GM18499 (cell line): ENCODE data around the gene CDK6.
"Not testable (repeated sequence)": the region's sequence is repeated elsewhere in the genome, so short reads cannot be mapped to it uniquely, and the experiment has no call there.

Experiments used
- ATAC-seq: cut with Tn5 transposase; IDR thresholded peaks from one replicate; pipeline ENCODE4 v1.9.1; 2021; ENCODE audit warnings: moderate number of reproducible peaks; ENCODE audit not compliant: insufficient read depth, unreplicated experiment

Gene CDK6

GRCh38 chr7:92609921-92610518 is 226.4 kb downstream of the CDK6 start:
- no peak for ATAC-seq

GRCh38 chr7:92608380-92609322 is 227.7 kb downstream of the CDK6 start:
- ATAC-seq: no peak

DNA sequence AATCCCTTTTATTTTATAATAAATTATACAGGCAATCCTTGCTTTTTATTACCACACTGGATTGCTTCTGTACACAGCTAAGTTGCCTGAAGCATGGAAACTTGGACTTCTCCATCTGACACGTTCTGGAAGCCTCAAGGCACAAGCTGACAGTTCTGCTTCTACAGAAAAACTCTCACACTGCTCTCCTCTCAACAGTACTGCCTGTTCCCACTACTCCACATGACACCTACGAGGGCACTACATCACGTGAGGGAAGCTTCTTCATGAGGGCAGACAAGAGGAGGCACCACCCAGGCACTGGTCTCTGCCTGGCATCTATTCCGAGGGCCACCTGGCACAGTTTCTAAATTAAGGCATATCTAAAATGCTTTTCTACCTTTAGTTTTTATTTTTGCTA is 229.4 kb downstream of the CDK6 start:
- no peak for ATAC-seq

DNA sequence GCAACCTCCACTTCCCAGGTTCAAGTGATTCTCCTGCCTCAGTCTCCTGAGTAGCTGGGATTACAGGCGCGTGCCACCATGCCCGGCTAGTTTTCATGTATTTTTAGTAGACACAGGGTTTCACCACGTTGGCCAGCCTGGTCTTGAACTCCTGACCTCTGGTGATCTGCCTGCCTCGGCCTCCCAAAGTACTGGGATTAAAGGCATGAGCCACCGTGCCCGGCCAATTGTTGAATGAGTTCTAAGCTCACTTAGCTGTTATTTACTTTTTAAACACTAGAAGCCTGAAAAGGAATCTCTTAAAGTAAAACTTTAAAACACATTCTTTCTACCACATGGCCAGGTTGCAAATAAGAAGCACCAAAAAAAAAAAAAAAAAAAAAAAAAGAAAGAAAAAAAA is 231.9 kb downstream of the CDK6 start:
- ATAC-seq: not testable (repeated sequence)

GRCh38 chr7:92603089-92603445 is 233.3 kb downstream of the CDK6 start:
- ATAC-seq: no peak

GRCh38 chr7:92602352-92603088 is 233.9 kb downstream of the CDK6 start:
- no peak for ATAC-seq

GRCh38 chr7:92598310-92598981 is 237.9 kb downstream of the CDK6 start:
- ATAC-seq: peak; percentile 63

DNA sequence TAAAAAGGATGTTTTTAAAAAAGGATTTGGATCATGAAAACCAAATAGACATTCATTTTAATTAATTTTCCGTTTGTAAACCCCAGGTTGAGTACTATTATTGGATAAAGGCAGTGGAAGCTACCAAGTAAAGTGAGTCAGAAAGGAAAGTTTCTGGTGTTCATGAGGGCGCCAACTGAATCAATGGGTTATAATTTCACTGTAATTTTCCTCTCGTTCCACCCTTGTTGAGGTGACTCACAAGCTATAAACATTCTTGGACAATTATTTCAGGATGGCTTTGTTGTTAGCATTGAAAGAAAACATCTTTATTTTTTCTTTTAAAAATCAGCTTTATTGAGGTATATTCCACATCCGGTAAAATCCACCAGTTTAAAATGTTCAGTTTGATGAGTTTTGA is 241.1 kb downstream of the CDK6 start:
- ATAC-seq: no peak

- no peak for ATAC-seq
Observed at GRCh38 chr7:92594746-92595145, 241.6 kb downstream of the CDK6 start.

- no peak for ATAC-seq
Observed at GRCh38 chr7:92590711-92591310, 245.6 kb downstream of the CDK6 start.

DNA sequence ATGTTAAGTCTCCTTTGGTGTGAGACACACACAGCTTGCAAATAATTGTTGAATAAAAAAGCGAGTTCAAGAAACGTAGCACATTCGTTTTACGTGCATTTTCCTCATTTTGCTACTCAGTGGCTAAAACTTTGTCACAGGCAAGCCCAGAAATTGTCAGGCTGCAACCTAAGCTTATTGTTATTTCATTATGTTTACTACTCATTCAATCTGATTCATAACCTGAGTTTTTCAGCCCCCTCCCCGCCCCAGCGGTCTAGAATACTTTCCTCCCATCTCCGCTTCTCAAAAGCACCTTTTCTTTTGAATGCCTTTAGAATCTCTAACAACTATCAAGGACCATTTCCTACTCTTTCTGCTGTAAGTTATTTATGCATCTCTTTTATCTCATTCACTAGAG is 247.3 kb downstream of the CDK6 start:
- no peak for ATAC-seq

DNA sequence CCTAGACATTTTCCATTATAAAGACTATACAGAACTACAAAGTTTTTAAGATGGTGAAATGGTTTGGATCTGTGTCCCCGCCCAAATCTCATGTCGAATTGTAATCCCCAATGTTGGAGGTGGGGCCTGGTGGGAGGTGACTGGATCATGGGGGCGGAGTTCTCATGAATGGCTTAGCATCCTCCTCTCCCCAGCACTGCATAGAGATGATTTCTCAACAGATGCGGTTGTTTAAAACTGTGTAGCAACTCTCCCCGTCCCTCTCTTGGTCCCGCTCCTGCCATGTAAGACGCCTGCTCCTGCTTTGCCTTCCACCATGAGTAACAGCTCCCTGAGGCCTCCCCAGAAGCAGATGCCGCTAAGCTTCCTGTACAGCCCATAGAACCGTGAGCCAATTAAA is 247.8 kb downstream of the CDK6 start:
- no peak for ATAC-seq

- ATAC-seq: no peak
Observed at GRCh38 chr7:92586841-92587240, 249.5 kb downstream of the CDK6 start.

DNA sequence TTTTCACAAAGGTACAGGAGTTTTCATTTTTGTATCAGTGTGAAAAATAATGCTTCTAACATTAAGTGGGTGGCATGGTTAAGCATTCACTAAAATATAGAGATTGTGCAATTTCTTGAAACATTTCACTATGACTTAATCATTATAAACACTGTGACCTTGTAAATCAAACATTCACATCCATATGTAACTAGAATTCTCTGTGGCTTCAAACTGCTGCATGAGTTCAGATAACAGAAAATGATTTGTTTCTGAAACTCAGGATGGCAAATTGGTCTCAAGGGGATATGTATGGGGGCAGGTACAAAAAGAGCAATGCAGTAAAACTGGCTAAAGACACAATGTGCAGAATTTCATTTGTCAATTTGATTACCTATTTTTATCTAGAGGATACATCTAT is 250.0 kb downstream of the CDK6 start:
- ATAC-seq: no peak

- ATAC-seq: no peak
Observed at GRCh38 chr7:92584953-92585352, 251.4 kb downstream of the CDK6 start.

DNA sequence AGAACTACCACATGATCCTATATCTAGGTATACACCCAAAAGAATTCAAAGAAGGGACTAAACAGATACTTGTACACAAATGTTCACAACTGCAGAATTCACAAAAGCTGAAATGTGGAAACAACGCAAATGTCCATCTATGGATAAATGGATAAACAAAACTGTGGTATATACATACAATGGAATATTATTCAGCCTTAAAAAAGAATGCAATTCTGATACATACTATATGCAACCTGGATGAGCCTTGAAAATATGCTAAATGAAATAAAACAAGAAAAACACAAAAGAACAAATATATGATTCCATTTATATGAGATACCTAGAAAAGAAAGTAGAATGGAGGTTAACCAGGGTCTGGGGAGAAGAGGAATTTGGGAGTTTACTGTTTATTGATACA is 253.4 kb downstream of the CDK6 start:
- ATAC-seq: no peak

DNA sequence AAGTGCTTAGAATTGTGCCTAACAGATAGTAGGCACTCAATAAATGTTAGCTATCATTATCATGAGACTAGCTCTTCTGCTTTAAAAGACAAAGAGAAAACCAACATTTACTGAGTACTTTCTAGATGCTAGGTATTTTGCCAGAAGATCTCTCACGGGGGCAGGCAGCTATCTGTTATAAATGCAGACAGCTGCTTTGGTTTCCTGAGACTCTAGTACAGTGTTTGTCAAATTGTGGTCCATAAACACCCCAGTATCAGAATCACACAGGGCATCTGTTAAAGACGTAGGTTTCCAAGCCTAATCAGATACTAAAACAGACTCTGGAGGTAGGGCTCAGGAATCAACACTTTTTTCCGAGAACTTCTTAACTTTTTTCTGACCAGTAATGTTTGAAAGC is 260.1 kb downstream of the CDK6 start:
- no peak for ATAC-seq

DNA sequence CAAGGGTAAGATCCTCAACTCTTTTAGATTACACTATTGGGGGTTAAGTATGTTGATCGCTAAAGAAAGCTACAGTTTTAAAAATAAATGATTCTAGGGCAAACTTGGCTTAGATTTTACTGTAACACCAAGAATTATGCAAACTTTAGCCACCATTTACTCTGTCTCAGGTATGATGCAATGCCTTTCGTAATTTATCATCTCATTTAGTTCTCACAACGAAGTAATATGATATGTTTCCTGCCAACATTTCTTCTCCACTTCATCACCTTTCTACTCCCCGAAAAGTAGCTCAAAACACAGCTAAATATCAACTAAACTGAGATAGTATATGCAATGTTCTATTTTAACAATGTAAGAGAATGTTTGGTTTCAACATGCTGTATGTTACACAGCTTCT is 267.2 kb downstream of the CDK6 start:
- ATAC-seq: no peak

GRCh38 chr7:92567460-92567859 is 268.9 kb downstream of the CDK6 start:
- ATAC-seq: no peak

- ATAC-seq: no peak
Observed at GRCh38 chr7:92563345-92563744, 273.0 kb downstream of the CDK6 start.
